GM21528 (cell line): ENCODE results near the gene ACTR1A.

Source experiments
- ATAC-seq: cut with Tn5 transposase; IDR thresholded peaks from one replicate; pipeline ENCODE4 v1.9.1; 2021; ENCODE audit warnings: mild to moderate bottlenecking, moderate library complexity; ENCODE audit not compliant: unreplicated experiment, low FRiP score

The ACTR1A gene

GRCh38 chr10:102491136-102491535 is 11.4 kb downstream of the ACTR1A start:
- ATAC-seq: no peak

GRCh38 chr10:102485093-102485784 is 17.3 kb downstream of the ACTR1A start:
- ATAC-seq: no peak

- no peak for ATAC-seq
These were observed 18.5 kb downstream of the ACTR1A start for GRCh38 chr10:102484021-102484420.

- no peak for ATAC-seq
These were observed 22.1 kb downstream of the ACTR1A start for GRCh38 chr10:102480396-102480795.

DNA sequence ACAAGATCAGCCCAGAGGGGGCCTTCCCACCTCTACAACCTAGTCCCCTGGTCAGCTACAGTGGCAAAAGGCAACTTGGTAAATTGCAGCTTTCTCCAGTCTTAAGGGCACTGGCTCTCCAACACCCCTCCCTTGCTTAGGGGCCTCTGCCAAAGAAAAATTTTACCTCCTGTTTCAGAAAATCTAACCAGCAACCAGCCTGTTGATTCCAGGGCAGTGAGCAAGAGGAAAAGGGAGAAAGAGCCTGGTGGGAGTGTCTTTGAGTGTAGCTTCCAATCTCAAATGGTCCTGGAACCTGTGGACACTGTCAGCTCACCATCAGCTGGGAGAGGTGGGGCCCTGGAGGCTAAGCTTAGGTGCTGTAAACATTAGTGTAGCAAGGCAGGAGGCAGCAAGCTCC is 22.9 kb downstream of the ACTR1A start:
- ATAC-seq: no peak

GRCh38 chr10:102476466-102477141 is 25.9 kb downstream of the ACTR1A start:
- ATAC-seq: no peak

- no peak for ATAC-seq
These were observed 27.0 kb downstream of the ACTR1A start for GRCh38 chr10:102475451-102476040.

GRCh38 chr10:102473445-102474331 is 28.8 kb downstream of the ACTR1A start:
- no peak for ATAC-seq

DNA sequence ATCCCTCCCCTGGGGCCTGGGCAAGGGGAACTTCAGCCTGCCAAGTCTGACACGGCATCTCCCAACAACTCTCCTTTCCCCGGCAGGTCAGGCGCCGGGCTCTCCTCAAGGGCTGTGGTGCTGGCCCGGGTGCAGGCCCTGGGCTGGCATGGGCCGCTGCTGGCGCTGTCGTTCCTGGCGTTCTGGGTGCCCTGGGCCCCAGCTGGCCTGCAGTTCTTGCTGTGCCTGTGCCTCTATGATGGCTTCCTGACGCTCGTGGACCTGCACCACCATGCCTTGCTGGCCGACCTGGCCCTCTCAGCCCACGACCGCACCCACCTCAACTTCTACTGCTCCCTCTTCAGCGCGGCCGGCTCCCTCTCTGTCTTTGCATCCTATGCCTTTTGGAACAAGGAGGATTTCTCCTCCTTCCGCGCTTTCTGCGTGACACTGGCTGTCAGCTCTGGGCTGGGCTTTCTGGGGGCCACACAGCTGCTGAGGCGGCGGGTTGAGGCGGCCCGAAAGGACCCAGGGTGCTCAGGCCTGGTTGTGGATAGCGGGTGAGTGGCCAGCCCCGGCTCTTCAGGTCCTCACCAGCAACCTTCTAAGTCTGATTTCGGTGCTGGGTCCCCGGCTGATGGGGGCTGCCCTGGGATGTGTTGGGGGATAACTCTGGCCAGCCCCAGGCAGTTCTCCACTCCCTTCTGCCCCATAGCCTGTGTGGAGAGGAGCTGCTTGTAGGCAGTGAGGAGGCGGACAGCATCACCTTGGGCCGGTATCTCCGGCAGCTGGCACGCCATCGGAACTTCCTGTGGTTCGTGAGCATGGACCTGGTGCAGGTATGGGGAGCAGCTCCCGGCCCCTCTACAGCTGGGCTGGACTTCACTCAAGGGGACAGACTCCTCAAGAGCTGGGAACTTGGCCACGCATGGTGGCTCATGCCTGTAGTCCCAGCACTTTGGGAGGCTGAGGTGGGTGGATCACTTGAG is 31.6 kb downstream of the ACTR1A start:
- ATAC-seq: no peak

GRCh38 chr10:102468683-102469082 is 33.8 kb downstream of the ACTR1A start:
- ATAC-seq: no peak

DNA sequence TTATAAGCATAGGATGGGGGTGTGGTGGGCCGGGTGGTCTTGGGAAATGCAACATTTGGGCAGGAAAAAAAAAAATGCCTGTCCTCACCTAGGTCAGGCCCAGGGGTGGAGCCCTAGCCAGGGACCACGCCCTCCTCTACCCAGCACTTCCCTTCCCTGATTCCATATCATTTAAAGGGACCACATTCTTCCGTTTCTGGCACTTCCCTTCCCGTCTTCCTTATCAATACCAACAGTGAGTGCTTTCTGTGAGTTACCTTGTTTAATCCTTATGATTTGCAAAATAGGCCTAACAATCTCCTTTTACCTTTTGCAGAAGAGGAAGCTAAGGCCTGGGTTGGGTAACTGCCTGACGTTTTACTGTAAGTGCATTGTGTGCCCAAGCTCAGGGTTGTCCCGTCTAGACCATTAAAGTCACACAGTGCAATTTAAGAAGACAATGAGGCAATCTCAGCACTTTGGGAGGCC is 34.5 kb downstream of the ACTR1A start:
- no peak for ATAC-seq

GRCh38 chr10:102467318-102467717 is 35.2 kb downstream of the ACTR1A start:
- ATAC-seq: no peak

GRCh38 chr10:102465466-102465865 is 37.0 kb downstream of the ACTR1A start:
- ATAC-seq: no peak

DNA sequence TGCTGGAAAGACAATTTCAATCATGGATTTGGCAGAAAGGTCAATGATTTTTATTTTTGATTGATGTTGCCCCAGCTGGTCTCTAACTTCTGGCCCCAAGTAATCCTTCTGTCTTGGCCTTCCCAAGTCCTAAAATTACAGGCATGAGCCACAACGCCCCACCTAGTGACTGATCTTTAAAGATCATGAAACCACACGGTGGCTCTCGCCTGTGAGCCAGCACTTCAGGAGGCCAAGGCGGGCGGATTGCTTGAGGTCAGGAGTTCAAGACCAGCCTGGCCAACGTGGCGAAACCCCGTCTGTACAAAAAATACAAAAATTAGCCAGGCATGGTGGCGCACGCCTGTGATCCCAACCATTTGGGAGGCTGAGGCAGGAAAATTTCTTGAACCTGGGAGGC is 38.5 kb downstream of the ACTR1A start:
- ATAC-seq: no peak

- no peak for ATAC-seq
These were observed 39.9 kb downstream of the ACTR1A start for GRCh38 chr10:102462512-102463054.

DNA sequence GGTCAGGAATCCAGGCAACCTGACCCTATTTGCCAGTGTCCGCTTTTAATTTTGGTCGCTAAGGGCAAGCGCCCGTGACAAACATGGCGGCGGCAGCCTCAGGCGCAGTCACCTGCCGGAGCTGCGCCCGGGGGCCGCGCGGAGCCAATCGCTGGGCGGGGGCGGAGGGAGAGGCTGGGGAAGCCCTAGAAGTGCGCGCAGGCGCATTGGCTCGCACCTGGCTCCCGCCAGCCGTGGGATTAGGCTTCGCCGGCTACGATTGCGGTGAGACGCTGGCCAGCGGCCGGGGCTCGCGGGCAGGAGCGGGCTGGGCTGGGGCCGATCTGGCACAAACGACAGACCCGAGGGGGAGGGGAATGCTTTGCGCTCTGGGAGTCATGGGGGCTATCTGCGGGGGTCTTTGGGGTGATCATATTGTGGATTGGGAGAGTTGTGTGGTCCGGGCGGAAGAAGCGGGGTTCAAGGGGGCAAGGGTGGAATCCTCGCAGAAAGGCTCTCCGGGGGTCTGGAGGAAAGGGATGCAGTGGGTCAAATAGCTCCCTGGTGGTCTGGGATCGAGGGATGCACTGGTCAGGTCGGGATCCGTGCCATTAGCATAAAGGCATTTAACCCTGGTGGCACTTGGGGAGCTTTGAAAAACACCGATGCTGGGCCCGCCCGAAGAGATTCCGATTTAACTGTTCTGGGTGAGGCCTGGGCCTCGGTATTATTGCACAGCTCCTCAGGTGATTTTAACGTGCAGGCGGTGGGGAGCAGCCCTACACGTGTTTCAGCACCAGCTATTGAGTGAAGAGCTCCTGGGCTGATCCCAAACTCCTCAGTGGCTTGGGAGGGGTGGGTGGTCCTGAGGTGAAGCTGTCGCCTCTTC is 41.1 kb downstream of the ACTR1A start:
- ATAC-seq: peak; percentile 70

GRCh38 chr10:102460836-102461186 is 41.7 kb downstream of the ACTR1A start:
- ATAC-seq: peak; percentile 18

GRCh38 chr10:102458656-102459055 is 43.9 kb downstream of the ACTR1A start:
- no peak for ATAC-seq
